HepG2 (cell line): Measurements from ENCODE around the gene KIF7. TPM values are rescaled to one million over a fixed set of nuclear protein-coding genes. Genes with fewer than 3 reads are reported as not detected.
A peak's percentile ranks its signal among the peaks of the same experiment; 100 is the strongest.

Source experiments
- BCLAF1 ChIP-seq: fragments of 450-650 bp; IDR thresholded peaks from 2 replicates; pipeline ENCODE4 v1.6.1; 2017; ENCODE audit warnings: mild to moderate bottlenecking
- CEBPB ChIP-seq: IDR thresholded peaks from 2 replicates; pipeline ENCODE4 v1.6.1; 2011; ENCODE audit warnings: low read depth, low read length, improper control_type of control experiment, borderline replicate concordance
- FOXK2 ChIP-seq: fragments of 450-650 bp; IDR thresholded peaks from 2 replicates; pipeline ENCODE4 v1.6.1; 2016
- HMGA1 ChIP-seq: sonication (generic); formaldehyde crosslinking; conservative IDR thresholded peaks from 2 replicates; pipeline ENCODE4 v1.4.0; 2020; ENCODE audit warnings: missing genetic modification reagents
- HNRNPUL1 ChIP-seq: fragments of 200-400 bp; formaldehyde crosslinking; IDR thresholded peaks from 2 replicates; pipeline ENCODE4 v1.6.1; 2017; ENCODE audit warnings: low read depth, mild to moderate bottlenecking, low read length, moderate library complexity
- KDM1A ChIP-seq: IDR thresholded peaks from 2 replicates; pipeline ENCODE4 v1.6.1; 2016; ENCODE audit warnings: missing compliant biosample characterization
- KMT2A ChIP-seq: sonication (generic); formaldehyde crosslinking; IDR thresholded peaks from 2 replicates; pipeline ENCODE4 v1.4.0; 2020; ENCODE audit warnings: missing genetic modification reagents
- MIER2 ChIP-seq: IDR thresholded peaks from 2 replicates; pipeline ENCODE4 v1.6.1; 2016; ENCODE audit warnings: missing biosample characterization, missing genetic modification reagents
- MTA1 ChIP-seq: sonication (generic); formaldehyde crosslinking; IDR thresholded peaks from 2 replicates; pipeline ENCODE4 v1.4.0; 2020; ENCODE audit warnings: missing genetic modification reagents, mild to moderate bottlenecking, borderline replicate concordance
- PHF21A ChIP-seq: sonication (generic); formaldehyde crosslinking; IDR thresholded peaks from 2 replicates; pipeline ENCODE4 v1.5.0; 2020; ENCODE audit warnings: mild to moderate bottlenecking, missing genetic modification reagents
- POGZ ChIP-seq: sonication (generic); formaldehyde crosslinking; IDR thresholded peaks from 2 replicates; pipeline ENCODE4 v1.4.0; 2020; ENCODE audit warnings: mild to moderate bottlenecking, missing genetic modification reagents
- PRPF4 ChIP-seq: fragments of 200-400 bp; formaldehyde crosslinking; IDR thresholded peaks from 2 replicates; pipeline ENCODE4 v1.6.1; 2016; ENCODE audit warnings: low read length, low read depth; ENCODE audit not compliant: poor library complexity, severe bottlenecking
- SOX6 ChIP-seq, 2 experiments: fragments of 450-650 bp in 1 of 2; sonication (generic) in 1 of 2; formaldehyde crosslinking in 1 of 2; IDR thresholded peaks; 2 replicates each; pipeline versions ENCODE4 v1.4.0 to v1.6.1; 2017 to 2020; ENCODE audit warnings: antibody characterized with exemption in 1 of 2, mild to moderate bottlenecking in 1 of 2, missing genetic modification reagents in 1 of 2
- SP4 ChIP-seq: sonication (generic); formaldehyde crosslinking; IDR thresholded peaks from 2 replicates; pipeline ENCODE4 v1.8.1; 2023; ENCODE audit warnings: mild to moderate bottlenecking, missing genetic modification reagents
- ZBTB33 ChIP-seq: sonication (generic); formaldehyde crosslinking; IDR thresholded peaks from 2 replicates; pipeline ENCODE4 v1.4.0; 2020; ENCODE audit warnings: missing genetic modification reagents
- ZFP1 ChIP-seq: IDR thresholded peaks from 2 replicates; pipeline ENCODE4 v1.6.1; 2016
- ZFX ChIP-seq: sonication (generic); formaldehyde crosslinking; IDR thresholded peaks from 2 replicates; pipeline ENCODE4 v1.4.0; 2020; ENCODE audit warnings: mild to moderate bottlenecking, low read depth, missing genetic modification reagents, moderate library complexity
- ZKSCAN5 ChIP-seq: sonication (generic); formaldehyde crosslinking; IDR thresholded peaks from 2 replicates; pipeline ENCODE4 v1.5.1; 2020; ENCODE audit warnings: mild to moderate bottlenecking, missing genetic modification reagents
- ZNF225 ChIP-seq: sonication (generic); formaldehyde crosslinking; IDR thresholded peaks from 2 replicates; pipeline ENCODE4 v1.4.0; 2020; ENCODE audit warnings: mild to moderate bottlenecking, missing genetic modification reagents
- ZNF354B ChIP-seq: sonication (generic); formaldehyde crosslinking; IDR thresholded peaks from 2 replicates; pipeline ENCODE4 v1.8.0; 2022; ENCODE audit warnings: mild to moderate bottlenecking, missing genetic modification reagents
- ZNF775 ChIP-seq: sonication (generic); formaldehyde crosslinking; IDR thresholded peaks from 2 replicates; pipeline ENCODE4 v1.4.0; 2020; ENCODE audit warnings: missing genetic modification reagents, mild to moderate bottlenecking, moderate library complexity, borderline replicate concordance
- ZNF784 ChIP-seq: sonication (generic); formaldehyde crosslinking; IDR thresholded peaks from 2 replicates; pipeline ENCODE4 v1.5.1; 2020; ENCODE audit warnings: missing genetic modification reagents, mild to moderate bottlenecking, borderline replicate concordance
- ZNF850 ChIP-seq: sonication (generic); formaldehyde crosslinking; conservative IDR thresholded peaks from 2 replicates; pipeline ENCODE4 v1.9.0; 2021; ENCODE audit warnings: mild to moderate bottlenecking, missing genetic modification reagents
- ZSCAN20 ChIP-seq: sonication (generic); formaldehyde crosslinking; IDR thresholded peaks from 2 replicates; pipeline ENCODE4 v1.4.0; 2020; ENCODE audit warnings: missing genetic modification reagents, mild to moderate bottlenecking, borderline replicate concordance
- polyA plus RNA-seq, 8 experiments: library from polyadenylated mRNA; depleted of rRNA in 3 of 8; stranded (reverse) in 7 of 8; unstranded in 1 of 8; fragments of >200 nt; fragmentation: Illumina TruSeq in 4 of 8; extraction: Trizol in 4 of 8; gene quantifications; 2 replicates each; pipeline versions ENCODE4 v1.2.1 to v1.2.3, GENCODE V29; 2011 to 2016; ENCODE audit warnings: low read depth in 4 of 8, missing spikeins in 1 of 8, mixed read lengths in 1 of 8; ENCODE audit not compliant: insufficient read depth in 1 of 8
- total RNA-seq, 5 experiments: library from RNA; depleted of rRNA; stranded (reverse); fragments of >200 nt; fragmentation: Illumina TruSeq; extraction: Trizol; gene quantifications; 2 replicates each; pipeline ENCODE4 v1.2.3, GENCODE V29; 2016; ENCODE audit warnings: low read depth in 1 of 5

The KIF7 gene
- total and polyA plus RNA-seq, 2 of the 13 experiments (the other 11 are each of a cell fraction or from before 2014, with no cell fraction given) = 1.5 to 6.2 TPM

GRCh38 chr15:89680282-89680873, 25.1 kb upstream of the KIF7 start (continued):
- TF ChIP-seq ZSCAN20 (CRISPR knock-in tag) = no peak
- no peak for TF ChIP-seq FOXK2
- TF ChIP-seq ZNF850 (CRISPR knock-in tag) = no peak
- no peak for TF ChIP-seq ZNF775 (CRISPR knock-in tag)
- TF ChIP-seq KDM1A (CRISPR knock-in tag) = no peak
- TF ChIP-seq SP4 (CRISPR knock-in tag) = no peak; the same call in 1 of the 2 replicates
- peak; percentile 45; the same call in 1 of the 2 replicates for TF ChIP-seq KMT2A (CRISPR knock-in tag)
- peak; percentile 87 for TF ChIP-seq PHF21A
- TF ChIP-seq SOX6 (IDR thresholded peaks at IDR 0.05) = no peak
- peak; percentile 88 for TF ChIP-seq SOX6 (CRISPR knock-in tag; IDR thresholded peaks at IDR 0.05)
- TF ChIP-seq HMGA1 (CRISPR knock-in tag) = no peak
- no peak for TF ChIP-seq HNRNPUL1
- no peak for TF ChIP-seq MTA1
- no peak for TF ChIP-seq ZKSCAN5 (CRISPR knock-in tag)
- TF ChIP-seq ZNF784 (CRISPR knock-in tag) = no peak
- no peak for TF ChIP-seq ZBTB33 (CRISPR knock-in tag)
- no peak for TF ChIP-seq BCLAF1
- no peak for TF ChIP-seq ZNF354B (CRISPR knock-in tag)
- TF ChIP-seq PRPF4 = no peak
- TF ChIP-seq ZNF225 (CRISPR knock-in tag) = no peak
- TF ChIP-seq ZFX (CRISPR knock-in tag) = peak; percentile 60
- TF ChIP-seq ZFP1 = peak; percentile 100
- peak; percentile 80 for TF ChIP-seq CEBPB
- TF ChIP-seq POGZ (CRISPR knock-in tag) = 0 out of 2 replicates have a peak, but pooled peaks have one; percentile 22
- peak; percentile 56; the same call in 1 of the 2 replicates for TF ChIP-seq MIER2 (CRISPR knock-in tag)
